ENCODE results near the gene ESRRB.

Gene ESRRB

DNA sequence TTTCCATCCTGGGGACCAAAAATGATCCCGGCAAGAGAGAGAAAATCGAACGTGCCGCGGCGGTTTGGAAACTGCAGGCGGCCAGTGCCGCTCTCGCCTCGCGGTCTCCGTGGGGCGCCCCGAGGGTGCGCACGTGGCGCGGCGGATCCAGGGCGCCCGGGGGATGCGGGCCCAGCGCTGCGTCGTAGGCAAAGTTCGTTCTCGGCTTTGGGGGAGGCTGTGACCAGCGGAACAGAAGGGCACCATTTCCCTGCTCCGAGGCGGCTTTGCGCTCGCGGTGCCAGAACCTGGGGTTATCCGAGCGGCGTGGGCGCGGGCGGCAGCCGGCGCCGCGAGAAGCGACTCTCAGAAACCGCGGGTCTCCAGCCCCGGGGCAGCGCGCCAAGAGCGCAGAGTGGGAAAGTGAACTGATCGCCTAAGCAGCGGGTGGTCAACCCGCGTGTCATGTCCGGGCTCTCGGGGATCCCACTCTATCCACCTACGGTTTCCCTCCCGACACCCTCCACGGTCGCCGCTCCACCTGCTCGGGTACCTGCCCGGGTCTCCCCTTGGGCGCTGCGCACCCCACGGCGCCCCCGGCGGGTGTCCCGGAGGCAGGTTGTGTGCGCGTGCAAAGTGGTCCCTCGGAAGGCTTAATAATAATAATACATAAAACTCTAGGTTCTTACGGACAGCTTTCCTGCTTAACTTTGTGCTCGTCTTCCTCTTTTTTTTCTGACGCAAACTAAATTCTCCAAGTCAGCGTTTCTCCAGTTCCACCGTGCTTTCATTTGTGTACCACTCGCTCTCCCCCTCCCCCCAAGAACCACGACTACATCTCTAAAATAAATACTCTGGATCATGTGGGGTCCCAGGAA, 1.2 kb downstream of the ESRRB start:
- Histone ChIP-seq H2BK15ac (ENCODE audit: low read length) (no peak overlapping the region), H3K4me1 (ENCODE audit: control insufficient read depth in 2 of 2, insufficient read depth in 1 of 2, low read depth in 1 of 2, low read length in 2 of 2) (peaks cover 3 to 8% of the 10 kb centered on the region in 2 donors), H3K9me3 (replicated peaks in 1 of 2; ENCODE audit: control insufficient read depth in 2 of 2, insufficient read depth in 1 of 2, low read depth in 1 of 2, low read length in 2 of 2) (no peaks in the 10 kb centered on the region), H3K4me3 (ENCODE audit: low read length in 2 of 2) (peak overlapping the region in 1 of 2 donors; percentile 50), H4K91ac (ENCODE audit: low read depth, low read length, poor library complexity) (no peak overlapping the region), H3K36me3 (replicated peaks in 1 of 2; ENCODE audit: control insufficient read depth in 2 of 2, insufficient read depth in 2 of 2, low read length in 2 of 2) (no peaks in the 10 kb centered on the region), H3K27ac (replicated peaks; ENCODE audit: low read length) (no peak overlapping the region), H3K79me1 (ENCODE audit: low read depth, low read length) (no peaks in the 10 kb centered on the region), H3K4ac (ENCODE audit: low read length) (no peak overlapping the region), H2BK12ac (ENCODE audit: low read length) (peak overlapping the region; percentile 26), H3K4me2 (ENCODE audit: insufficient read depth, low read length, poor library complexity, severe bottlenecking) (peak overlapping the region; percentile 75), H2BK120ac (ENCODE audit: low read depth, low read length) (no peak overlapping the region), H2AK5ac (ENCODE audit: low read depth, low read length) (no peak overlapping the region), H4K8ac (ENCODE audit: low read depth, low read length) (no peak overlapping the region), H3K23ac (ENCODE audit: low read depth, low read length, poor library complexity) (no peak overlapping the region), H3K9ac (ENCODE audit: low read depth, low read length, poor library complexity) (peak overlapping the region; percentile 21), H3K14ac (ENCODE audit: low read length) (no peak overlapping the region), H2BK5ac (ENCODE audit: low read length) (no peak overlapping the region), H2AFZ (ENCODE audit: low read length) (peak overlapping the region; percentile 92), H3K27me3 (ENCODE audit: control insufficient read depth in 3 of 3, insufficient read depth in 3 of 3, low read depth in 1 of 3, low read length in 3 of 3) (peaks cover 15 to 95% (median 47%) of the 10 kb centered on the region in 3 experiments), H3K18ac (ENCODE audit: low read length) (peak overlapping the region; percentile 77)
- DNase-seq (ENCODE audit: low spot score) = no peak
- WGBS, 2 donors (ENCODE audit: extremely low coverage in 2 of 2, insufficient read length in 2 of 2, insufficient replicate concordance in 1 of 2) = no CpG with 5 or more reads among the region's 80 CpGs

- no peak overlapping the region for H3K4me3 ChIP-seq (ENCODE audit: low read length in 2 of 2)
- WGBS, 2 donors (ENCODE audit: extremely low coverage in 2 of 2, insufficient read length in 2 of 2, insufficient replicate concordance in 1 of 2) = no CpG with 5 or more reads among the region's 5 CpGs
These were observed 1.8 kb downstream of the ESRRB start for GRCh38 chr14:76377735-76378074.

DNA sequence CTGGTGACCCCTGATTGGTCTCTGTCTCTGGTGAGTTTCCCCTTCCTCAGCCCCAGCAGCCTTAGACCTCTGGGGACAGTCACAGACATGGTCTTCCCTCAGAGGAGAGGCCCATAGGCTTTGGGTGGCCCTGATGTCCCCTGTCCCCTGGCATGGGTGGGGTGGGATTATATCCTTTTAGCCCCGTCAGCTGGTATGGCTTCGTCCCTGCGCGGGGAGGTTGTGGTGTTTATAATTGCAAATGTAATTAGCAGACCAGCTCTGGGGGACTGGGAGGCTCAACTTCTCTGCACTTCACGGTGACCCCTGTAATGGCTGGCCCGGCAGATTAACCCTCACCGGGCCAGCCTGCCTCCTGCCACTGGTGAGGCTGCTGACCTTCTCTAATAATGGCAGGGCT, 5.1 kb downstream of the ESRRB start:
- peaks cover 3 to 6% of the 10 kb centered on the region in 2 donors for H3K4me1 ChIP-seq (ENCODE audit: control insufficient read depth in 2 of 2, insufficient read depth in 1 of 2, low read depth in 1 of 2, low read length in 2 of 2)
- no peaks in the 10 kb centered on the region for H3K79me1 ChIP-seq (ENCODE audit: low read depth, low read length)
- no peak overlapping the region for H2AK5ac ChIP-seq (ENCODE audit: low read depth, low read length)
- no peak overlapping the region for H3K4ac ChIP-seq (ENCODE audit: low read length)
- H3K23ac ChIP-seq (ENCODE audit: low read depth, low read length, poor library complexity) = no peak overlapping the region
- H2BK120ac ChIP-seq (ENCODE audit: low read depth, low read length) = no peak overlapping the region
- no peak overlapping the region for H2AFZ ChIP-seq (ENCODE audit: low read length)
- no peak overlapping the region for H4K8ac ChIP-seq (ENCODE audit: low read depth, low read length)
- no peak overlapping the region for H3K18ac ChIP-seq (ENCODE audit: low read length)
- H4K91ac ChIP-seq (ENCODE audit: low read depth, low read length, poor library complexity) = no peak overlapping the region
- no peak overlapping the region for H2BK12ac ChIP-seq (ENCODE audit: low read length)
- H3K4me2 ChIP-seq (ENCODE audit: insufficient read depth, low read length, poor library complexity, severe bottlenecking) = no peak overlapping the region
- peaks cover 15 to 97% (median 29%) of the 10 kb centered on the region in 3 experiments for H3K27me3 ChIP-seq (ENCODE audit: control insufficient read depth in 3 of 3, insufficient read depth in 3 of 3, low read depth in 1 of 3, low read length in 3 of 3)
- H3K27ac ChIP-seq (replicated peaks; ENCODE audit: low read length) = no peak overlapping the region
- no peak overlapping the region for H3K14ac ChIP-seq (ENCODE audit: low read length)
- H3K9me3 ChIP-seq (replicated peaks in 1 of 2; ENCODE audit: control insufficient read depth in 2 of 2, insufficient read depth in 1 of 2, low read depth in 1 of 2, low read length in 2 of 2) = no peaks in the 10 kb centered on the region
- H3K36me3 ChIP-seq (replicated peaks in 1 of 2; ENCODE audit: control insufficient read depth in 2 of 2, insufficient read depth in 2 of 2, low read length in 2 of 2) = no peaks in the 10 kb centered on the region
- no peak overlapping the region for H3K4me3 ChIP-seq (ENCODE audit: low read length in 2 of 2)
- H2BK15ac ChIP-seq (ENCODE audit: low read length) = no peak overlapping the region
- no peak overlapping the region for H3K9ac ChIP-seq (ENCODE audit: low read depth, low read length, poor library complexity)
- DNase-seq (ENCODE audit: low spot score) = no peak
- H2BK5ac ChIP-seq (ENCODE audit: low read length) = no peak overlapping the region
- WGBS, 2 donors (ENCODE audit: extremely low coverage in 2 of 2, insufficient read length in 2 of 2, insufficient replicate concordance in 1 of 2) = no CpG with 5 or more reads among the region's 7 CpGs

More at GRCh38 chr14:76377735-76378074, 1.8 kb downstream of the ESRRB start:
- Histone ChIP-seq H3K27me3 (ENCODE audit: control insufficient read depth in 3 of 3, insufficient read depth in 3 of 3, low read depth in 1 of 3, low read length in 3 of 3) (peaks cover 15 to 100% (median 47%) of the 10 kb centered on the region in 3 experiments), H3K27ac (replicated peaks; ENCODE audit: low read length) (no peak overlapping the region), H3K18ac (ENCODE audit: low read length) (no peak overlapping the region), H4K91ac (ENCODE audit: low read depth, low read length, poor library complexity) (no peak overlapping the region), H2BK120ac (ENCODE audit: low read depth, low read length) (no peak overlapping the region), H3K9ac (ENCODE audit: low read depth, low read length, poor library complexity) (no peak overlapping the region), H4K8ac (ENCODE audit: low read depth, low read length) (no peak overlapping the region), H2AK5ac (ENCODE audit: low read depth, low read length) (no peak overlapping the region), H3K36me3 (replicated peaks in 1 of 2; ENCODE audit: control insufficient read depth in 2 of 2, insufficient read depth in 2 of 2, low read length in 2 of 2) (no peaks in the 10 kb centered on the region), H3K79me1 (ENCODE audit: low read depth, low read length) (no peaks in the 10 kb centered on the region), H2AFZ (ENCODE audit: low read length) (no peak overlapping the region), H3K9me3 (replicated peaks in 1 of 2; ENCODE audit: control insufficient read depth in 2 of 2, insufficient read depth in 1 of 2, low read depth in 1 of 2, low read length in 2 of 2) (no peaks in the 10 kb centered on the region), H3K4me2 (ENCODE audit: insufficient read depth, low read length, poor library complexity, severe bottlenecking) (no peak overlapping the region), H3K4me1 (ENCODE audit: control insufficient read depth in 2 of 2, insufficient read depth in 1 of 2, low read depth in 1 of 2, low read length in 2 of 2) (peaks cover 3 to 8% of the 10 kb centered on the region in 2 donors), H3K14ac (ENCODE audit: low read length) (no peak overlapping the region), H2BK5ac (ENCODE audit: low read length) (no peak overlapping the region), H2BK12ac (ENCODE audit: low read length) (no peak overlapping the region), H3K4ac (ENCODE audit: low read length) (no peak overlapping the region), H3K23ac (ENCODE audit: low read depth, low read length, poor library complexity) (no peak overlapping the region), H2BK15ac (ENCODE audit: low read length) (no peak overlapping the region)
- no peak for DNase-seq (ENCODE audit: low spot score)

GRCh38 chr14:76381817-76382494, 6.0 kb downstream of the ESRRB start:
- DNase-seq (ENCODE audit: low spot score) = no peak
- no peak overlapping the region for H3K27ac ChIP-seq (replicated peaks; ENCODE audit: low read length)
- H3K4me1 ChIP-seq (ENCODE audit: control insufficient read depth in 2 of 2, insufficient read depth in 1 of 2, low read depth in 1 of 2, low read length in 2 of 2) = peaks cover 0 to 3% of the 10 kb centered on the region in 2 donors
- no peak overlapping the region for H3K18ac ChIP-seq (ENCODE audit: low read length)
- H3K4ac ChIP-seq (ENCODE audit: low read length) = no peak overlapping the region
- no peak overlapping the region for H2AFZ ChIP-seq (ENCODE audit: low read length)
- H2BK5ac ChIP-seq (ENCODE audit: low read length) = no peak overlapping the region
- peaks cover 7 to 88% (median 19%) of the 10 kb centered on the region in 3 experiments for H3K27me3 ChIP-seq (ENCODE audit: control insufficient read depth in 3 of 3, insufficient read depth in 3 of 3, low read depth in 1 of 3, low read length in 3 of 3)
- no peak overlapping the region for H3K14ac ChIP-seq (ENCODE audit: low read length)
- no peak overlapping the region for H4K8ac ChIP-seq (ENCODE audit: low read depth, low read length)
- WGBS, 2 donors (ENCODE audit: extremely low coverage in 2 of 2, insufficient read length in 2 of 2, insufficient replicate concordance in 1 of 2) = no CpG with 5 or more reads among the region's 7 CpGs
- no peak overlapping the region for H2AK5ac ChIP-seq (ENCODE audit: low read depth, low read length)
- no peaks in the 10 kb centered on the region for H3K79me1 ChIP-seq (ENCODE audit: low read depth, low read length)
- no peak overlapping the region for H3K4me2 ChIP-seq (ENCODE audit: insufficient read depth, low read length, poor library complexity, severe bottlenecking)
- no peak overlapping the region for H2BK15ac ChIP-seq (ENCODE audit: low read length)
- no peak overlapping the region for H3K4me3 ChIP-seq (ENCODE audit: low read length in 2 of 2)
- no peak overlapping the region for H3K23ac ChIP-seq (ENCODE audit: low read depth, low read length, poor library complexity)
- no peaks in the 10 kb centered on the region for H3K36me3 ChIP-seq (replicated peaks in 1 of 2; ENCODE audit: control insufficient read depth in 2 of 2, insufficient read depth in 2 of 2, low read length in 2 of 2)
- H4K91ac ChIP-seq (ENCODE audit: low read depth, low read length, poor library complexity) = no peak overlapping the region
- H2BK120ac ChIP-seq (ENCODE audit: low read depth, low read length) = no peak overlapping the region
- no peak overlapping the region for H2BK12ac ChIP-seq (ENCODE audit: low read length)
- no peaks in the 10 kb centered on the region for H3K9me3 ChIP-seq (replicated peaks in 1 of 2; ENCODE audit: control insufficient read depth in 2 of 2, insufficient read depth in 1 of 2, low read depth in 1 of 2, low read length in 2 of 2)
- H3K9ac ChIP-seq (ENCODE audit: low read depth, low read length, poor library complexity) = no peak overlapping the region
